ENCODE measurements around the gene TBC1D10B.
A peak's percentile ranks its signal among the peaks of the same experiment; 100 is the strongest.
"Not testable (repeated sequence)": the region's sequence is repeated elsewhere in the genome, so short reads cannot be mapped to it uniquely, and the experiment has no call there.

Gene TBC1D10B

GRCh38 chr16:30354423-30355143 is 15.7 kb downstream of the TBC1D10B start:
- DNase-seq, result no peak

- no peak for DNase-seq
Observed at GRCh38 chr16:30353438-30354129, 16.7 kb downstream of the TBC1D10B start.

DNA sequence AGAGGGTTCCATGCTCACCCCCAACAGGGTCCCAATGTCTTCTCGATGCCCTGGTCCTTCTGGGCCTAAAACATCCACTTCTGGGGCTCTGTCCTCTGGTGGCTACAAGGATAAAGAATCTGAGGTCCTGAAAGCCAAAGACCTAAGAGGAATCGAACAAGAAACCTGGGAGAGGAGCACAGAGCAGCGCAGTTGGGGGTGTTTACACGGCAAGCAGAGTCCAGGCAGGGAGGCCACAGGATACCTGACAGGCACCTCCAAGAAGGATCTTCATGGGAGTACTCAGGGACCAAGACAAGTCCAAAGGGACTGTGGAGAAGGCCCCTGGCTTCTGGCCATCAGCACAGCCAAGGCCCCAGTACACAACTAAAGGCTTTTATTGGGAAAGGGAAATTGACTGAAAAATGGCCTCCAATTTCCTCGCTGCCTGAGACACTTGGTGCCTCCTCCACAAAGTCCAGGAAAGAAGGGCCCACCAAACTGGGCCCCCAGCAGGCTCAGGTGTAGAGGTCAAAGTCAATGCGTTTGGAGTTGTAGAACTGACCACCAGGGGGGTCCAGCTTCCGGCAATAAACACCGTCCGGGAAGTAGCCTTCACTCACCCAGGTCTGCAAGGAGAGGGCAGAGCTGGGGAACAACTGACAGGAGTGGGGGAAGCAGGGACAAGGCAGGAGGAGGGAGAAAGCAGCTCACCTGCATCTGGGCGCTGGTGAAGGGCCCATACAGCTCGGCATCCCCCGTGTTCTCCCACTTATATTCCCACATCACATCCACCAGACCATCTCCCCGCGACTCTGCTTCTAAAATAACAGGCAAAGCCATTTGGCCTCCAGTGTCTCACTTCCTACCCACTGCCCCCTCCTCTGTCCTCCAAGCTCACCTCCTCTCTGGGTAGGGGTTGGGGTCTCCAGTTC is 17.5 kb downstream of the TBC1D10B start:
- DNase-seq, result no peak

GRCh38 chr16:30351586-30352419 is 18.5 kb downstream of the TBC1D10B start:
- DNase-seq, result no peak

DNA sequence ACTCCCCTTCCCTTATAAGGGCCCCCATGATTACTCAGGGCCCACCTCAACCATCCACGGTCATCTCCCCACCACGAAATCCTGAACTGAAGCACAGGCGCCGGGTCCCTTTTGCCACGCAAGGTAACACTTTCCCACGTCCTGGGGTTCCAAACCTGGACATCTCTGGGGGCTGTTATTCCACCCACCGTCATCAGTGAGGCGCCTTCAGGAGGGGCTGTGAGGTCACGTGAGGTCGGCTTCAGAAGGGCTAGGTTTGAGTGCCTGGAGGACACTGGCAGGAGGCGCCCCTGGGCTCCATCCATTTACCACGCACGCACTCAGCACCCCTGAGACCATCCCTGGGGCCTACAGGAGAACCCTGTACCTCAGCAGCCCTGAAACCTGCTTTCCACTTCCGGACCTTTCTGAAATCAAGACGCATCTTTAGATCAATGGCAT is 19.3 kb downstream of the TBC1D10B start:
- no peak for DNase-seq

GRCh38 chr16:30350134-30350871 is 20.0 kb downstream of the TBC1D10B start:
- DNase-seq, result peak; percentile 42

DNA sequence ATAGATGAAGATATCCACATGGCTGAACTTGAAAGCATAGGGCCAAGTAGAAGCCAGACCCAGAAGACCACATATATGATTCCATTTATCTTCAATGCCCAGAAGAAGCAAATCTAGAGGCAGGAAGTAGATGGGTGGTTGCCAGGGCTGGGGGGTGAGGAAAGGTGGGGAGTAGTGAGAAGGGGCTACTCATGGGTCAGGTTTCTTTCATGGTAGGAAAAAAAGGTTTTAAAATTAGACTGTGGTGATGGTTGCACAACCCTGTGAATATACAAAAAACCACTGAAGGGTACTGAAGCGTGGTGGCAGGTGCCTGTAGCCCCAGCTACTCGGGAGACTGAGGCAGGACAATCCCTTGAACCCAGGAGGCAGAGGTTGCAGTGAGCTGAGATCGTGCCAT is 20.6 kb downstream of the TBC1D10B start:
- DNase-seq, result no peak

DNA sequence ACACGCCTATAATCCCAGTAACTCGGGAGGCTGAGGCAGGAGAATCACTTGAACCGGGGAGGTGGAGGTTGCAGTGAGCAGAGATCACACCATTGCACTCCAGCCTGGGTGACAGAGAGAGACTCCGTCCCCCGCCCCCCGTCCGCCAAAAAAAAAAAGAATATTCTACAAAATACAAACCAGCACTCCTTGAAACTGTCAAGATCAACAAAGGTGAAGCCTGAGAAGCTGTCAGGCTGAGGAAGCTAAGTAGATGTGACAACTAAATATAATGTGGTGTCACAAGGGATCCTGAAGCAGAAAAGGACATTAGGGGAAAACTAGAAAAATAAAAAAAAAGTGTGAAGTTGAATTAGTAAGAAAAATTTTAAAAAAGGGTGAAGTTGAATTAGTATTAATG is 21.4 kb downstream of the TBC1D10B start:
- DNase-seq, result no peak

GRCh38 chr16:30348113-30348512 is 22.2 kb downstream of the TBC1D10B start:
- no peak for DNase-seq

DNA sequence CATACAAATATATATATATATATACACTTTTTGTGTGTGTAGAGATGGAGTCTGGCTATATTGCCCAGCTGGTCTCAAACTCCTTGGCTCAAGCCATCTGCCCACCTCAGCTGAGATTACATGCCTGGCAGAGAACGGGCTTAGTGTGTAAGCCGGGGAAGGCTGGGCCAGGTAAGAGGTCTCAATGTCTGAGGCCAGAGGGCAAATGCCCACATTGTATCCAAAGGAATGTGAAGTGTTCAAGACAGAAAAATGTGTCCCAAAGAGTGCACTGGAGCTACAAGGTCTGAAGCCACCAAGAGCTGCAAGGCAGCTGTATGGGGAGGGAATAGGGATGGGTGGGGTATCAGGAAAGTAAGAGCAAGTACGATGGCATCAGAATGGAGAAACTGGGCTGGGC is 24.0 kb downstream of the TBC1D10B start:
- no peak for DNase-seq

DNA sequence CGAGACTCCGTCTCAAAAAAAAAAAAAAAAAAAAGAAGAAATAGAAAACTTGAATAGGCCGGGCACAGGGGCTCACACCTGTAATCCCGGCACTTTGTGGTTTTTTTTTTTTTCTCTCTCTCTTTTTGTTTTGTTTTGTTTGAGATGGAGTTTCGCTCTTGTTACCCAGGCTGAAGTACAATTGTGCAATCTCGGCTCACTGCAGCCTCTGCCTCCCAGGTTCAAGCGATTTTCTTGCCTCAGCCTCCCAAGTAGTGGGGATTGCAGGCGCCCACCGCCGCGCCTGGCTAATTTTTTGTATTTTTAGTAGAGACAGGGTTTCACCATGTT is 26.8 kb downstream of the TBC1D10B start:
- DNase-seq, result not testable (repeated sequence)

- DNase-seq, result no peak
Observed at GRCh38 chr16:30342751-30343490, 27.4 kb downstream of the TBC1D10B start.

- not testable (repeated sequence) for DNase-seq
Observed at GRCh38 chr16:30341971-30342370, 28.3 kb downstream of the TBC1D10B start.

DNA sequence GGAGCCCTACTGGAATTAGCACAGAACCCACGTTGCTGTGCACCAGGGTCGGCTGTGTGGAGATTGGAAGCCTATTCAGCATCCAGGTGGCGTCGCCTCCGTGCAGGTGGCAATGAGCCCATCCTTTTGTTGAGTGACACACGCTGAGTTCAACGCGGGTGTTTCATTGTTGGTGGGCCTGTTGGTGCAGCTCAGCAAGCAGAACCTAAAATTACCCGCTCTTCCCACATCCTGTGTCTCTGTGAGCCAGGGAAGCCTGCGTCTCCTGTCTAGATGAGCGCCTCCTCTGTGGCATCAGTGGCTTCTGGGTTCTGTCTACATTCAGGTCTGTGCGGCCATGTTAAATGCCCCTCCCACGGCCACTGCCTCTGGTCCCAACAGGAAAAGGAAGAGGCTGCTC is 29.7 kb downstream of the TBC1D10B start:
- no peak for DNase-seq

DNA sequence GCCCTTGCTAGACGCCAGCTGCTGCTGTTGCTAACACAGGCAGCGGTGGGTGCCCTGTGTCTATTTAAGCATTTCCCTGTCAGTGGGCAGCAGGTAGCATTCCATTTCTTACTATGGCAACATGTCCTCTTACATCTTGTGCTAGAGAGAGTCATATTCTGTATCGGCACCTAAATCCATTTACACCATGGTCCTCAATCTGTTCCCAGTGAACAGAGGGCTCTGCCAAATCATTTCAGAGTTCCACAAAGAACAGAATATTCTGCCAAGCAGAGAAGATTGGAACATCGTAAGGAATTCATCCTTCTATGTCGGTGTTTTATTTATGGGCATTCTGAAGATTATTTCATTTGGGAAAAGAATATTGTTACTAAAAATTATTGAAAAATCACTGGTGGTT is 31.6 kb downstream of the TBC1D10B start:
- not testable (repeated sequence) for DNase-seq

DNA sequence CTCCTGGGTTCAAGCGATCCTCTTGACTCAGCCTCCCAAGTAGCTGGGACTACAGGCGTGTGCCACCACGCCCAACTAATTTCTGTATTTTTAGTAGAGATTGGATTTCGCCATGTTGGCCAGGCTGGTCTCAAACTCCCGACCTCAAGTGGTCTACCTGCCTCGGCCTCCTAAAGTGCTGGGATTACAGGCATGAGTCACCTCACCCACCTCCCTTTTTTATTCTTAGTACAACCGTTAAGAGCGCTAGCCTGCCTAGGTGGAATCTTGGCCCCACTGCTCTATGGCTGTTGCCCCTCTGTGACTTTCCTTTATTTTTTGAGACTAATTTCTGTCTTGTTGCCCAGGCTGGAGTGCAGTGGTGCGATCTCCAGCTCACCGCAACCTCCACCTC is 32.3 kb downstream of the TBC1D10B start:
- not testable (repeated sequence) for DNase-seq

GRCh38 chr16:30335598-30336474 is 34.5 kb downstream of the TBC1D10B start:
- DNase-seq, result no peak

GRCh38 chr16:30335028-30335597 is 35.2 kb downstream of the TBC1D10B start:
- peak; percentile 85 for DNase-seq

- peak; percentile 89 for DNase-seq
Observed at GRCh38 chr16:30334473-30334989, 35.8 kb downstream of the TBC1D10B start.
